Mucosa of rectum (tissue), 2 donors: ENCODE data around the gene TPM1.

Experiments
- H3K27ac ChIP-seq, 2 donors: one replicate each; pipeline ENCODE4 v1.7.0; 2013; ENCODE audit warnings: inconsistent platforms in 2 of 2, low read depth in 2 of 2, low read length in 2 of 2
- H3K27me3 ChIP-seq, 2 donors: one replicate each; pipeline ENCODE4 v1.7.0; 2013; ENCODE audit warnings: low read length in 2 of 2; ENCODE audit not compliant: control insufficient read depth in 2 of 2, insufficient read depth in 2 of 2
- H3K36me3 ChIP-seq, 2 donors: one replicate each; pipeline ENCODE4 v1.7.0; 2013; ENCODE audit warnings: low read length in 2 of 2; ENCODE audit not compliant: control insufficient read depth in 2 of 2, insufficient read depth in 2 of 2
- H3K4me1 ChIP-seq, 2 donors: one replicate each; pipeline ENCODE4 v1.7.0; 2013; ENCODE audit warnings: low read length in 2 of 2, mild to moderate bottlenecking in 1 of 2; ENCODE audit not compliant: control insufficient read depth in 2 of 2, insufficient read depth in 2 of 2
- H3K4me3 ChIP-seq, 2 donors: one replicate each; pipeline ENCODE4 v1.7.0; 2013; ENCODE audit warnings: low read length in 2 of 2
- H3K9ac ChIP-seq, 2 donors: one replicate each; pipeline ENCODE4 v1.7.0; 2013; ENCODE audit warnings: low read length in 2 of 2, low read depth in 1 of 2, mild to moderate bottlenecking in 1 of 2
- H3K9me3 ChIP-seq, 2 donors: one replicate each; pipeline ENCODE4 v1.7.0; 2013; ENCODE audit warnings: low read length in 2 of 2; ENCODE audit not compliant: control insufficient read depth in 2 of 2
- donor health status: healthy.
- donor health status: Normal muscosa, but diverticular disease.

Gene TPM1

GRCh38 chr15:63000706-63001105, 41.8 kb upstream of the TPM1 start:
- no peak overlapping the region for H3K9ac ChIP-seq
- H3K9me3 ChIP-seq, result no peaks in the 10 kb centered on the region
- H3K27ac ChIP-seq, result no peak overlapping the region
- no peaks in the 10 kb centered on the region for H3K27me3 ChIP-seq
- H3K36me3 ChIP-seq, result no peaks in the 10 kb centered on the region
- H3K4me1 ChIP-seq, result peaks cover 4 to 17% of the 10 kb centered on the region in 2 donors
- no peak overlapping the region for H3K4me3 ChIP-seq

GRCh38 chr15:63004211-63004610, 38.3 kb upstream of the TPM1 start:
- Histone ChIP-seq H3K9ac (no peak overlapping the region), H3K27me3 (no peaks in the 10 kb centered on the region), H3K4me3 (no peak overlapping the region), H3K27ac (no peak overlapping the region), H3K4me1 (peaks cover 1 to 5% of the 10 kb centered on the region in 2 donors), H3K36me3 (no peaks in the 10 kb centered on the region), H3K9me3 (no peaks in the 10 kb centered on the region)

- Histone ChIP-seq H3K36me3 (no peaks in the 10 kb centered on the region), H3K4me3 (no peak overlapping the region), H3K27me3 (no peaks in the 10 kb centered on the region), H3K27ac (no peak overlapping the region), H3K9ac (no peak overlapping the region), H3K9me3 (no peaks in the 10 kb centered on the region), H3K4me1 (peaks cover 0 to 4% of the 10 kb centered on the region in 2 donors)
Observed at GRCh38 chr15:63006032-63006878, 36.3 kb upstream of the TPM1 start.

GRCh38 chr15:63008333-63009049, 34.1 kb upstream of the TPM1 start:
- Histone ChIP-seq H3K9me3 (no peaks in the 10 kb centered on the region), H3K27me3 (no peaks in the 10 kb centered on the region), H3K4me3 (no peak overlapping the region), H3K36me3 (no peaks in the 10 kb centered on the region), H3K4me1 (peaks cover 0 to 4% of the 10 kb centered on the region in 2 donors), H3K9ac (no peak overlapping the region), H3K27ac (no peak overlapping the region)

- peaks cover 0 to 4% of the 10 kb centered on the region in 2 donors for H3K4me1 ChIP-seq
- H3K27ac ChIP-seq, result no peak overlapping the region
- no peaks in the 10 kb centered on the region for H3K36me3 ChIP-seq
- H3K4me3 ChIP-seq, result no peak overlapping the region
- no peaks in the 10 kb centered on the region for H3K9me3 ChIP-seq
- H3K27me3 ChIP-seq, result no peaks in the 10 kb centered on the region
- H3K9ac ChIP-seq, result no peak overlapping the region
Observed at GRCh38 chr15:63010386-63010785, 32.2 kb upstream of the TPM1 start.

GRCh38 chr15:63010920-63011693, 31.4 kb upstream of the TPM1 start:
- peaks cover 0 to 3% of the 10 kb centered on the region in 2 donors for H3K4me1 ChIP-seq
- H3K9me3 ChIP-seq, result no peaks in the 10 kb centered on the region
- no peaks in the 10 kb centered on the region for H3K36me3 ChIP-seq
- no peak overlapping the region for H3K4me3 ChIP-seq
- H3K9ac ChIP-seq, result no peak overlapping the region
- H3K27ac ChIP-seq, result no peak overlapping the region
- no peaks in the 10 kb centered on the region for H3K27me3 ChIP-seq

GRCh38 chr15:63012444-63012843, 30.1 kb upstream of the TPM1 start:
- no peak overlapping the region for H3K9ac ChIP-seq
- H3K4me3 ChIP-seq, result no peak overlapping the region
- H3K4me1 ChIP-seq, result no peaks in the 10 kb centered on the region
- no peak overlapping the region for H3K27ac ChIP-seq
- H3K9me3 ChIP-seq, result no peaks in the 10 kb centered on the region
- no peaks in the 10 kb centered on the region for H3K27me3 ChIP-seq
- no peaks in the 10 kb centered on the region for H3K36me3 ChIP-seq

GRCh38 chr15:63013052-63013808, 29.3 kb upstream of the TPM1 start:
- no peak overlapping the region for H3K27ac ChIP-seq
- H3K4me1 ChIP-seq, result no peaks in the 10 kb centered on the region
- no peaks in the 10 kb centered on the region for H3K27me3 ChIP-seq
- no peak overlapping the region for H3K9ac ChIP-seq
- H3K36me3 ChIP-seq, result no peaks in the 10 kb centered on the region
- no peaks in the 10 kb centered on the region for H3K9me3 ChIP-seq
- no peak overlapping the region for H3K4me3 ChIP-seq

- Histone ChIP-seq H3K9ac (no peak overlapping the region), H3K9me3 (no peaks in the 10 kb centered on the region), H3K27ac (no peak overlapping the region)
Observed at GRCh38 chr15:63014578-63014977, 28.0 kb upstream of the TPM1 start.

More at GRCh38 chr15:63014578-63014977, 28.0 kb upstream of the TPM1 start:
- H3K4me1 ChIP-seq, result no peaks in the 10 kb centered on the region
- no peaks in the 10 kb centered on the region for H3K27me3 ChIP-seq
- H3K36me3 ChIP-seq, result no peaks in the 10 kb centered on the region
- no peak overlapping the region for H3K4me3 ChIP-seq
